ENCODE results near the gene ITGA1. TPM values are rescaled to one million over a fixed set of nuclear protein-coding genes. Genes with fewer than 3 reads are reported as not detected.

The ITGA1 gene

DNA sequence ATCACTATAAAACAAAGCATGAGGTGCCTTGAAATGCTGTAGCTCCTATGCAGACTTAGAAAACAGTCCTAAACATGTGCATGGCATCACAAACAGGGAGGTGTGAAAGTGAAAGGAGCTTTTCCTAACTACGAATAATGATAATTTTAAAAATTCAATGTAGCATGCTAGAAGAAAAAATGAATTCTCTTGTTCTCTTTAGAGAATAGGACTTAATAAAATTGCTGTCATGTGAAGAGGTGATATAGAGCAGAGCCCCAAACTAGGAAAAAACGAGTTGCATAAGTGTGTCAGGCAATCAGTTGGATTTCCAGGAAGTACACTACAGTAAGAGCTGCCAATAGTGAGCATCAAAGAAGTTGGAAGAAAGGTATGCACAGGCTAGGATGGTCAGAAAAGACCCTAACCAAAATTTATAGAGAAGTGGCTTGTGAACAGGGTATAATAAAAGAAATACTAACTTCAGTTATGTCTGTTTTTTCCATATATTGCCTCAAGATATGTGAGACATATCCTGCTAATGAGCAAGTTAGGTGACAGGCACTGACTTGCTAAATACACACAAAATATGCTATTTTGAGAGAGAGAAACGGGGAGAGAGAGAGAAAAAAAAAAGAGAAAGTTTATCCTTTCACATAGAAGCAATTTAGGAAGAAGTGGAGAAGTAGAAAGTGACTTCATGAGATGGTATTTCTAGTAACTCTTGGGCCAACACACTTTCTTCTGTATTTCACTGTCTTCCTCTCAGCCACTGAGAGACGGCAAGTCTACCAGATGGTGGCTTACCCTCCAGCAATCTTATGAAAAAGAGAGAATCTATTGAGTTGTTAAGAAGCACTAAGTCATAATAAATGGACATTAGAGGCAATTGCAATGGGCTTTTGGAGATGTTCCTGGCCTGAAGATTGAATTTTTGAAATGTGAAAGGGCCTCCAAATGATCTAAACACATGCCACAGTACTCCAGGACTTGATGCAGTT lies 219.5 kb downstream of the ITGA1 start:
- WGBS, 2 donors (ENCODE audit: extremely low coverage in 2 of 2, insufficient read length in 2 of 2, insufficient replicate concordance in 1 of 2), result no CpG with 5 or more reads among the region's 4 CpGs
- H3K27ac ChIP-seq (replicated peaks; ENCODE audit: low read length), result no peak overlapping the region

DNA sequence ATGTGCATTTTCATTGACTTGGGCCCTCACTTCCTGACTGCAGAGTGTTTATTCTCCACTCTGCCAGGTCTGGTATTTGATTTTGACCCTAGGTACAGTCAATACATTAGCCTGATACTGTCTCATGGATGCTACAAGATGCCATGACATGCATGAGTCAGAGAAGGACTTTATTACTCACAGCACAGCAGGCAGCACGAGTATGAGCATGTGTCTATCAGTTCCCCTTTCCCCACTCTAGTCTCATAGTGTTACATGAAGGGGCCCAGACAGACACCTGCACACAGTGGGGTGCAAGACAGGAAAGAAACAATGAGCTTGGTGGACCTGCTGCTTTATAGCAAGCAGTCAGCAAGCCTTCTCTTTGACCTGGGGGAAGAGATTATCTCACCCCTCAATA lies 221.0 kb downstream of the ITGA1 start:
- no CpG with 5 or more reads among the region's 1 CpG for WGBS, 2 donors (ENCODE audit: extremely low coverage in 2 of 2, insufficient read length in 2 of 2, insufficient replicate concordance in 1 of 2)
- no peak overlapping the region for H3K14ac ChIP-seq (ENCODE audit: low read length)

More for the DNA sequence above, 219.5 kb downstream of the ITGA1 start:
- Histone ChIP-seq H3K79me1 (ENCODE audit: low read depth, low read length) (no peaks in the 10 kb centered on the region), H3K23ac (ENCODE audit: low read depth, low read length, poor library complexity) (no peak overlapping the region), H3K27me3 (ENCODE audit: control insufficient read depth in 3 of 3, insufficient read depth in 3 of 3, low read depth in 1 of 3, low read length in 3 of 3) (no peaks in the 10 kb centered on the region), H2BK15ac (ENCODE audit: low read length) (no peak overlapping the region), H4K91ac (ENCODE audit: low read depth, low read length, poor library complexity) (no peak overlapping the region), H3K18ac (ENCODE audit: low read length) (no peak overlapping the region), H3K4me2 (ENCODE audit: insufficient read depth, low read length, poor library complexity, severe bottlenecking) (no peak overlapping the region), H2BK5ac (ENCODE audit: low read length) (no peak overlapping the region), H3K4me1 (ENCODE audit: control insufficient read depth in 2 of 2, insufficient read depth in 1 of 2, low read depth in 1 of 2, low read length in 2 of 2) (peaks cover 0 to 10% of the 10 kb centered on the region in 2 donors), H3K9me3 (replicated peaks in 1 of 2; ENCODE audit: control insufficient read depth in 2 of 2, insufficient read depth in 1 of 2, low read depth in 1 of 2, low read length in 2 of 2) (no peaks in the 10 kb centered on the region), H2AK5ac (ENCODE audit: low read depth, low read length) (no peak overlapping the region), H3K9ac (ENCODE audit: low read depth, low read length, poor library complexity) (no peak overlapping the region), H3K4ac (ENCODE audit: low read length) (no peak overlapping the region), H3K4me3 (ENCODE audit: low read length in 2 of 2) (no peak overlapping the region), H2BK120ac (ENCODE audit: low read depth, low read length) (no peak overlapping the region), H4K8ac (ENCODE audit: low read depth, low read length) (no peak overlapping the region), H3K36me3 (replicated peaks in 1 of 2; ENCODE audit: control insufficient read depth in 2 of 2, insufficient read depth in 2 of 2, low read length in 2 of 2) (no peaks in the 10 kb centered on the region), H2BK12ac (ENCODE audit: low read length) (no peak overlapping the region), H2AFZ (ENCODE audit: low read length) (no peak overlapping the region), H3K14ac (ENCODE audit: low read length) (no peak overlapping the region)
- DNase-seq (ENCODE audit: low spot score), result no peak

More for the DNA sequence above, 221.0 kb downstream of the ITGA1 start:
- Histone ChIP-seq H4K8ac (ENCODE audit: low read depth, low read length) (no peak overlapping the region), H2AK5ac (ENCODE audit: low read depth, low read length) (no peak overlapping the region), H2BK5ac (ENCODE audit: low read length) (no peak overlapping the region), H3K36me3 (replicated peaks in 1 of 2; ENCODE audit: control insufficient read depth in 2 of 2, insufficient read depth in 2 of 2, low read length in 2 of 2) (no peaks in the 10 kb centered on the region), H2BK15ac (ENCODE audit: low read length) (no peak overlapping the region), H3K27me3 (ENCODE audit: control insufficient read depth in 3 of 3, insufficient read depth in 3 of 3, low read depth in 1 of 3, low read length in 3 of 3) (no peaks in the 10 kb centered on the region), H4K91ac (ENCODE audit: low read depth, low read length, poor library complexity) (no peak overlapping the region), H3K4me2 (ENCODE audit: insufficient read depth, low read length, poor library complexity, severe bottlenecking) (no peak overlapping the region), H3K9ac (ENCODE audit: low read depth, low read length, poor library complexity) (no peak overlapping the region), H2BK12ac (ENCODE audit: low read length) (no peak overlapping the region), H3K18ac (ENCODE audit: low read length) (no peak overlapping the region), H3K4me3 (ENCODE audit: low read length in 2 of 2) (no peak overlapping the region), H3K9me3 (replicated peaks in 1 of 2; ENCODE audit: control insufficient read depth in 2 of 2, insufficient read depth in 1 of 2, low read depth in 1 of 2, low read length in 2 of 2) (peaks cover 0 to 6% of the 10 kb centered on the region in 2 donors), H3K79me1 (ENCODE audit: low read depth, low read length) (no peaks in the 10 kb centered on the region), H3K27ac (replicated peaks; ENCODE audit: low read length) (no peak overlapping the region), H2BK120ac (ENCODE audit: low read depth, low read length) (no peak overlapping the region), H3K4ac (ENCODE audit: low read length) (no peak overlapping the region), H3K23ac (ENCODE audit: low read depth, low read length, poor library complexity) (no peak overlapping the region), H3K4me1 (ENCODE audit: control insufficient read depth in 2 of 2, insufficient read depth in 1 of 2, low read depth in 1 of 2, low read length in 2 of 2) (peaks cover 0 to 10% of the 10 kb centered on the region in 2 donors), H2AFZ (ENCODE audit: low read length) (no peak overlapping the region)
- DNase-seq (ENCODE audit: low spot score), result no peak

Small RNA genes lying within 50 kb of the gene (small RNA-seq; reads per million reads assigned to genes)
- gene B3GNTL1P1 (ENCODE audit: insufficient read depth), result not detected
